Prostate gland (tissue), 2 donors: Measurements from ENCODE around the gene BACH1. TPM values are rescaled to one million over a fixed set of nuclear protein-coding genes. Genes with fewer than 3 reads are reported as not detected.
"Not testable (repeated sequence)": the region's sequence is repeated elsewhere in the genome, so short reads cannot be mapped to it uniquely, and the experiment has no call there.

ENCODE experiments used
- DNase-seq: peaks from one replicate; pipeline ENCODE4 v3.0.0-alpha.2; 2019; ENCODE audit warnings: low spot score
- H3K27ac ChIP-seq, 2 donors: fragments of 200-600 bp; sonication (generic); 2 replicates each; pipeline ENCODE4 v1.5.1; 2017 to 2019
- H3K27me3 ChIP-seq: fragments of 200-600 bp; sonication (generic); replicated peaks from 2 replicates; pipeline ENCODE4 v1.5.1; 2019; ENCODE audit not compliant: insufficient read depth
- H3K36me3 ChIP-seq, 2 donors: fragments of 200-600 bp; sonication (generic); 1 replicate in 1 of 2; 2 replicates in 1 of 2; pipeline versions ENCODE4 v1.5.1 to v1.8.1; 2017 to 2019
- H3K4me1 ChIP-seq: fragments of 200-600 bp; sonication (generic); replicated peaks from 2 replicates; pipeline ENCODE4 v1.5.1; 2019
- H3K4me3 ChIP-seq, 2 donors: fragments of 200-600 bp; sonication (generic); 2 replicates each; pipeline ENCODE4 v1.5.1; 2017 to 2019
- H3K9me3 ChIP-seq: fragments of 200-600 bp; sonication (generic); 2 replicates; pipeline ENCODE4 v1.5.1; 2017
- CTCF ChIP-seq, 4 experiments: fragments of 200-600 bp in 2 of 4; fragments of 450-650 bp in 2 of 4; sonication (generic) in 2 of 4; IDR thresholded peaks; 1 replicate in 3 of 4; 2 replicates in 1 of 4; pipeline ENCODE4 v1.5.1; 2016 to 2019; ENCODE audit warnings: antibody characterized with exemption in 4 of 4, mild to moderate bottlenecking in 2 of 4, moderate library complexity in 2 of 4
- POLR2A ChIP-seq: fragments of 450-650 bp; IDR thresholded peaks from one replicate; pipeline ENCODE4 v1.6.1; 2016; ENCODE audit warnings: antibody characterized with exemption, mild to moderate bottlenecking
- POLR2AphosphoS5 ChIP-seq: sonication (generic); formaldehyde crosslinking; IDR thresholded peaks from one replicate; pipeline ENCODE4 v1.6.1; 2017; ENCODE audit warnings: antibody characterized with exemption
- WGBS: methylation state at CpG from one replicate; pipeline ENCODE4 v1.1.5; 2018; 5-methylcytosine and 5-hydroxymethylcytosine counted together
- intact Hi-C: fragments of 100-400 bp; cut with DNase I; formaldehyde crosslinking; loops from one replicate; pipeline ENCODE4 v1.14.2; 2022
- total RNA-seq, 2 donors: library from RNA; depleted of rRNA; stranded (reverse); fragments of >200 nt; gene quantifications; one replicate each; pipeline ENCODE4 v1.1.0, GENCODE V29; 2016

The BACH1 gene
- total RNA-seq, result 10 to 100 TPM; 42.4 to 46.2 TPM

GRCh38 chr21:29298348-29299045, at the start of gene BACH1:
Gene BACH1 (plus strand): TSS chr21:29298922. CDS start chr21:29321281, 22,359 bp downstream.
- H3K27ac ChIP-seq, result peak within 1 kb of the TSS; percentile 85 to 97
- DNase-seq, result peak; percentile 86
- H3K9me3 ChIP-seq, result no peaks in the 10 kb centered on the region
- 8% methylated on average over 14 of the region's 87 CpGs for WGBS
- peak; percentile 48 to 79 (median 61) for TF ChIP-seq CTCF (IDR thresholded peaks at IDR 0.05)
- TF ChIP-seq POLR2A, result peak; percentile 92
- peak; percentile 58 for TF ChIP-seq POLR2AphosphoS5
- no peaks in the 10 kb centered on the region for H3K4me1 ChIP-seq
- no peaks in the 10 kb centered on the region for H3K27me3 ChIP-seq
- H3K36me3 ChIP-seq, result no peaks in the 10 kb centered on the region
- peak within 1 kb of the TSS; percentile 89 to 99 for H3K4me3 ChIP-seq
- intact Hi-C loops, result loop anchor here (10.0 kb wide), 1 partner anchor 134 kb away; no protein-coding TSS in a partner anchor

GRCh38 chr21:29249289-29249688, 49.4 kb upstream of the BACH1 start:
- DNase-seq, H3K9me3 ChIP-seq, intact Hi-C loops, H3K27ac ChIP-seq, H3K4me1 ChIP-seq, H3K4me3 ChIP-seq, H3K27me3 ChIP-seq, H3K36me3 ChIP-seq: not testable (repeated sequence)

- Histone ChIP-seq H3K27me3 (no peaks in the 10 kb centered on the region), H3K4me1 (no peaks in the 10 kb centered on the region), H3K9me3 (no peaks in the 10 kb centered on the region), H3K36me3 (no peaks in the 10 kb centered on the region), H3K27ac (no peak overlapping the region), H3K4me3 (no peak overlapping the region)
- TF ChIP-seq POLR2A, result no peak
- TF ChIP-seq CTCF (IDR thresholded peaks at IDR 0.05), result no peak
- TF ChIP-seq POLR2AphosphoS5, result no peak
- DNase-seq, result no peak
- intact Hi-C loops, result no loop called here
- 86% methylated on average over 5 of the region's 5 CpGs for WGBS
These were observed 48.1 kb upstream of the BACH1 start for GRCh38 chr21:29250636-29251035.

GRCh38 chr21:29253861-29254260, 44.9 kb upstream of the BACH1 start:
- intact Hi-C loops, DNase-seq: not testable (repeated sequence)

GRCh38 chr21:29254550-29254949, 44.2 kb upstream of the BACH1 start:
- intact Hi-C loops, result no loop called here
- Histone ChIP-seq H3K27ac (no peak overlapping the region), H3K36me3 (no peaks in the 10 kb centered on the region), H3K27me3 (no peaks in the 10 kb centered on the region), H3K4me1 (no peaks in the 10 kb centered on the region), H3K4me3 (no peak overlapping the region), H3K9me3 (no peaks in the 10 kb centered on the region)
- TF ChIP-seq POLR2A (no peak), CTCF (IDR thresholded peaks at IDR 0.05) (no peak), POLR2AphosphoS5 (no peak)
- DNase-seq, result no peak
- 87% methylated on average over 1 of the region's 1 CpG for WGBS

More at GRCh38 chr21:29253861-29254260, 44.9 kb upstream of the BACH1 start:
- not testable (repeated sequence) for H3K4me1 ChIP-seq, H3K9me3 ChIP-seq, H3K36me3 ChIP-seq, H3K4me3 ChIP-seq, H3K27me3 ChIP-seq, H3K27ac ChIP-seq
